ENCODE measurements around the gene GUCA2A. TPM values are rescaled to one million over a fixed set of nuclear protein-coding genes. Genes with fewer than 3 reads are reported as not detected.

GUCA2A gene
- total and polyA plus RNA-seq, 2 of the 4 experiments (the other 2 are of a cell fraction), result not detected

DNA sequence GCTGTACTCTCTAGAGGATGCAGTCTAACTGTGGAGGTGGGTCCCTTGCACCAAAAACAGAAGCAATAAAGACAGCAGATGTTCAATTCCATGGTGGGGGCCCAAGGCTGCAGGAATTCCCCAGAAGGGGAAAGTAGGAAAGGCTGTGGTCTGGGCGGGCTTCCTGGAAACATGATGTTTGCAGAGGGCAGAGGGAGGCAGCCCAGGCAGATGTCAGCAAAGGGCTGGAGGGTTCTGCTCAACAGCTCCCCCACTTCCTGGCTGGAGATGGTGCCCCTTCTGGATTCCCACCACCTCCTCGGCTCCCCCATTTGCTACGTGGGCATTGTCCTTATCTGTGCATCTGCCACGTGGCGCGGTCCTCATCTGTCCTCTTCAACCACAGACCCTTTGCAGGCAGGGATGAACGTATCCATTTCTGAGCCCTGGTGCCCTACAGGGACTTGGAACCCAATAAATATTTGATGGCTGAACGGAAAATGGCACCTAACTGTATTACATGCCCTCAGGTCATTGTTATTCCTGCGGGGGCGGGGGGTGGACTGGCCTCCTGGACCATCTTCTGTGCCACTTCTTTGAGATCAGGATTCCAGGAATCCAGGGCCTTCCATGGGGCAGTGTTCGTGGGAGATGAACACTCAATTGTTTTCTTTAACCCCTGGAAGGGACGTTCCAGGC, 19.7 kb downstream of the GUCA2A start:
- H3K23ac ChIP-seq (ENCODE audit: low read depth, low read length), result no peak overlapping the region
- H3K18ac ChIP-seq (ENCODE audit: low read depth, low read length), result no peak overlapping the region
- no peak overlapping the region for H4K8ac ChIP-seq (ENCODE audit: low read depth in 2 of 2, low read length in 2 of 2)
- H3K4ac ChIP-seq (ENCODE audit: low read depth, low read length), result no peak overlapping the region
- H3K9me1 ChIP-seq (ENCODE audit: insufficient read depth, low read length), result no peaks in the 10 kb centered on the region; the same call in 1 of the 2 replicates
- H3K56ac ChIP-seq (ENCODE audit: extremely low read depth, insufficient read depth, low read length), result no peak overlapping the region
- ChIA-PET CTCF (no interaction called here), POLR2A (ENCODE audit: unreplicated experiment) (interaction anchor here (1.0 kb wide), 1 partner anchor 14 kb away, joined by 4 read pairs; no protein-coding TSS in a partner anchor)
- no peak overlapping the region for H2BK20ac ChIP-seq (ENCODE audit: low read depth, low read length)
- H3K4me2 ChIP-seq (ENCODE audit: low read depth, low read length), result no peak overlapping the region
- H4K91ac ChIP-seq (ENCODE audit: insufficient read depth, low read depth, low read length), result no peak overlapping the region
- no peaks in the 10 kb centered on the region for H4K20me1 ChIP-seq (ENCODE audit: insufficient read depth, low read length)
- no peak overlapping the region for H2BK120ac ChIP-seq (ENCODE audit: low read depth, low read length)
- dilution Hi-C loops (cut with HindIII; ENCODE audit: low sequenced_read_pairs, unreplicated experiment), result no loop called here
- TF ChIP-seq RCOR1 (IDR thresholded peaks at IDR 0.05; ENCODE audit: insufficient replicate concordance, low read length), result no peak
- TF ChIP-seq, protein P1, sequence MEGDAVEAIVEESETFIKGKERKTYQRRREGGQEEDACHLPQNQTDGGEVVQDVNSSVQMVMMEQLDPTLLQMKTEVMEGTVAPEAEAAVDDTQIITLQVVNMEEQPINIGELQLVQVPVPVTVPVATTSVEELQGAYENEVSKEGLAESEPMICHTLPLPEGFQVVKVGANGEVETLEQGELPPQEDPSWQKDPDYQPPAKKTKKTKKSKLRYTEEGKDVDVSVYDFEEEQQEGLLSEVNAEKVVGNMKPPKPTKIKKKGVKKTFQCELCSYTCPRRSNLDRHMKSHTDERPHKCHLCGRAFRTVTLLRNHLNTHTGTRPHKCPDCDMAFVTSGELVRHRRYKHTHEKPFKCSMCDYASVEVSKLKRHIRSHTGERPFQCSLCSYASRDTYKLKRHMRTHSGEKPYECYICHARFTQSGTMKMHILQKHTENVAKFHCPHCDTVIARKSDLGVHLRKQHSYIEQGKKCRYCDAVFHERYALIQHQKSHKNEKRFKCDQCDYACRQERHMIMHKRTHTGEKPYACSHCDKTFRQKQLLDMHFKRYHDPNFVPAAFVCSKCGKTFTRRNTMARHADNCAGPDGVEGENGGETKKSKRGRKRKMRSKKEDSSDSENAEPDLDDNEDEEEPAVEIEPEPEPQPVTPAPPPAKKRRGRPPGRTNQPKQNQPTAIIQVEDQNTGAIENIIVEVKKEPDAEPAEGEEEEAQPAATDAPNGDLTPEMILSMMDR (conservative IDR thresholded peaks at IDR 0.05; ENCODE audit: low read depth, low read length), result no peak
- TF ChIP-seq MAFK (IDR thresholded peaks at IDR 0.05; ENCODE audit: low read depth, low read length), result no peak
- TF ChIP-seq RAD21 (IDR thresholded peaks at IDR 0.05; ENCODE audit: low read length), result no peak
- H2BK5ac ChIP-seq (ENCODE audit: low read depth, low read length, poor library complexity, severe bottlenecking), result no peak overlapping the region
- H4K5ac ChIP-seq (ENCODE audit: low read depth, low read length), result no peak overlapping the region
- H3K79me1 ChIP-seq (ENCODE audit: low read depth in 1 of 2, low read length in 2 of 2), result no peaks in the 10 kb centered on the region
- H3K14ac ChIP-seq (replicated peaks; ENCODE audit: low read depth, low read length), result no peak overlapping the region
- H3K4me1 ChIP-seq (ENCODE audit: control insufficient read depth, insufficient read depth, low read length), result no peaks in the 10 kb centered on the region
- H3K27ac ChIP-seq (ENCODE audit: insufficient read depth, low read length), result no peak overlapping the region
- no peaks in the 10 kb centered on the region for H3K9me3 ChIP-seq (ENCODE audit: control insufficient read depth, insufficient read depth, low read length)
- H3K4me3 ChIP-seq (ENCODE audit: insufficient read depth, low read depth, low read length), result no peak overlapping the region
- WGBS, 2 experiments (ENCODE audit: extremely low coverage in 2 of 2, insufficient read length in 1 of 2), result 70% methylated on average over 3 of the region's 12 CpGs; no CpG with 5 or more reads in 1 of the 2 experiments
- no TSS peak for BruUV-seq (replicated peaks)
- intact Hi-C loops (cut with micrococcal nuclease), result loop anchor here (5.0 to 10.0 kb wide), 5 partner anchors 330 to 612 kb away; partner anchors contain the start of genes PPIH and YBX1
- no peak for DNase-seq
- in situ Hi-C loops (cut with MboI; ENCODE audit: low sequenced_read_pairs), result loop anchor here (10.0 kb wide), 1 partner anchor 570 kb away; no protein-coding TSS in a partner anchor
- peaks cover 51% of the 10 kb centered on the region for H3K27me3 ChIP-seq (ENCODE audit: control insufficient read depth, insufficient read depth, low read length)
- no peak overlapping the region for H2AFZ ChIP-seq (replicated peaks; ENCODE audit: low read length, poor library complexity)
- no peak overlapping the region for H3K9ac ChIP-seq (ENCODE audit: low read depth, low read length)
- no peak overlapping the region for H2AK9ac ChIP-seq (replicated peaks; ENCODE audit: low read depth, low read length, poor library complexity)
- H3K36me3 ChIP-seq (ENCODE audit: control insufficient read depth, insufficient read depth, low read length), result no peaks in the 10 kb centered on the region
- no peak for ATAC-seq (ENCODE audit: low read depth)
- H2AK5ac ChIP-seq (ENCODE audit: low read depth, low read length), result no peak overlapping the region
- H2BK15ac ChIP-seq (ENCODE audit: low read depth, low read length), result no peak overlapping the region

All from IMR-90 (cell line).